Left ventricle myocardium inferior (tissue), 1 donor: ENCODE results near the gene ANKRD30BL. TPM values are rescaled to one million over a fixed set of nuclear protein-coding genes. Genes with fewer than 3 reads are reported as not detected.
A peak's percentile ranks its signal among the peaks of the same experiment; 100 is the strongest.
"Not testable (repeated sequence)": the region's sequence is repeated elsewhere in the genome, so short reads cannot be mapped to it uniquely, and the experiment has no call there.

Experiments used
- DNase-seq: peaks from one replicate; pipeline ENCODE4 v3.0.0-alpha.2; 2020
- H3K27ac ChIP-seq: fragments of 200-600 bp; replicated peaks from 2 replicates; pipeline ENCODE4 v1.8.0; 2021
- H3K27me3 ChIP-seq: fragments of 200-600 bp; 2 replicates; pipeline ENCODE4 v1.8.0; 2021; ENCODE audit warnings: low read depth
- H3K36me3 ChIP-seq: fragments of 200-600 bp; 2 replicates; pipeline ENCODE4 v1.8.0; 2021
- H3K4me1 ChIP-seq: fragments of 200-600 bp; 2 replicates; pipeline ENCODE4 v1.8.0; 2021
- H3K4me3 ChIP-seq: fragments of 200-600 bp; 2 replicates; pipeline ENCODE4 v1.8.0; 2021; ENCODE audit warnings: mild to moderate bottlenecking, moderate library complexity
- H3K9me3 ChIP-seq: fragments of 200-600 bp; replicated peaks from 2 replicates; pipeline ENCODE4 v1.8.0; 2021
- CTCF ChIP-seq: fragments of 200-600 bp; IDR thresholded peaks from 2 replicates; pipeline ENCODE4 v1.8.0; 2021; ENCODE audit warnings: antibody characterized with exemption, mild to moderate bottlenecking, borderline replicate concordance
- intact Hi-C: fragments of 100-400 bp; cut with micrococcal nuclease; formaldehyde crosslinking; loops from one replicate; pipeline ENCODE4 v1.11.0; 2022
- long read RNA-seq: library from polyadenylated mRNA; unstranded; transcript quantifications from one replicate; pipeline ENCODE4 v2.0.0, GENCODE V29; 2021
- total RNA-seq: library from RNA; stranded (reverse); fragmentation: NEBNext Ultra II Directional; extraction: Animal tissue kit (Norgen Biotek cat#: 25700); gene quantifications from one replicate; pipeline ENCODE4 v1.2.1, GENCODE V29; 2021
- donor health status: DM: no; HTN: yes; CAD: no; lungs with severe emphysema.

Gene ANKRD30BL
- total RNA-seq, result not detected
- long read RNA-seq, result 0 reads

GRCh38 chr2:132161161-132162124 is at the start of gene ANKRD30BL:
ANKRD30BL (minus strand) TSS chr2:132161952; CDS start chr2:132161705, 247 bp downstream.
- H3K4me3 ChIP-seq, H3K9me3 ChIP-seq, H3K36me3 ChIP-seq, H3K27me3 ChIP-seq, H3K4me1 ChIP-seq, DNase-seq, H3K27ac ChIP-seq, intact Hi-C loops: not testable (repeated sequence)

GRCh38 chr2:132202866-132203265 is 41.1 kb upstream of the ANKRD30BL start:
- intact Hi-C loops, H3K27ac ChIP-seq, H3K36me3 ChIP-seq, H3K9me3 ChIP-seq, H3K4me1 ChIP-seq, DNase-seq, H3K27me3 ChIP-seq, H3K4me3 ChIP-seq: not testable (repeated sequence)

- H3K36me3 ChIP-seq, intact Hi-C loops, H3K4me1 ChIP-seq, H3K4me3 ChIP-seq, DNase-seq, H3K9me3 ChIP-seq, H3K27ac ChIP-seq, H3K27me3 ChIP-seq: not testable (repeated sequence)
Observed at GRCh38 chr2:132192854-132193253, 31.1 kb upstream of the ANKRD30BL start.

- H3K27ac ChIP-seq, H3K36me3 ChIP-seq, intact Hi-C loops, H3K4me1 ChIP-seq, H3K4me3 ChIP-seq, H3K27me3 ChIP-seq, H3K9me3 ChIP-seq, DNase-seq: not testable (repeated sequence)
Observed at GRCh38 chr2:132167100-132167499, 5.3 kb upstream of the ANKRD30BL start.

- H3K9me3 ChIP-seq, H3K27me3 ChIP-seq, H3K4me1 ChIP-seq, H3K27ac ChIP-seq, intact Hi-C loops, H3K4me3 ChIP-seq, DNase-seq, H3K36me3 ChIP-seq: not testable (repeated sequence)
Observed at GRCh38 chr2:132162125-132162660, 441 bp upstream of the ANKRD30BL start.

GRCh38 chr2:132146774-132147173 is 15.0 kb downstream of the ANKRD30BL start:
- H3K4me3 ChIP-seq, H3K4me1 ChIP-seq, H3K36me3 ChIP-seq, H3K27me3 ChIP-seq, H3K9me3 ChIP-seq, intact Hi-C loops, DNase-seq, H3K27ac ChIP-seq: not testable (repeated sequence)
- peak; percentile 77 for TF ChIP-seq CTCF
